ENCODE data around the gene AXIN1.
"Not testable (repeated sequence)": the region's sequence is repeated elsewhere in the genome, so short reads cannot be mapped to it uniquely, and the experiment has no call there.

Gene AXIN1

GRCh38 chr16:275041-275641 is 77.4 kb downstream of the AXIN1 start:
- Histone ChIP-seq H3K4me1 (ENCODE audit: control insufficient read depth, insufficient read depth, low read length) (peaks cover 13% of the 10 kb centered on the region), H3K4me3 (ENCODE audit: low read length) (no peak overlapping the region), H3K9ac (ENCODE audit: low read length) (no peak overlapping the region), H3K36me3 (ENCODE audit: control insufficient read depth, insufficient read depth, low read length) (no peaks in the 10 kb centered on the region), H3K27me3 (ENCODE audit: control insufficient read depth, insufficient read depth, low read length) (peaks cover 29% of the 10 kb centered on the region), H3K9me3 (ENCODE audit: control insufficient read depth, low read length) (no peaks in the 10 kb centered on the region)

GRCh38 chr16:273547-274421 is 78.7 kb downstream of the AXIN1 start:
- peaks cover 13% of the 10 kb centered on the region for H3K4me1 ChIP-seq (ENCODE audit: control insufficient read depth, insufficient read depth, low read length)
- H3K27me3 ChIP-seq (ENCODE audit: control insufficient read depth, insufficient read depth, low read length), result peaks cover 26% of the 10 kb centered on the region
- no peak overlapping the region for H3K9ac ChIP-seq (ENCODE audit: low read length)
- no peaks in the 10 kb centered on the region for H3K36me3 ChIP-seq (ENCODE audit: control insufficient read depth, insufficient read depth, low read length)
- H3K4me3 ChIP-seq (ENCODE audit: low read length), result no peak overlapping the region
- no peaks in the 10 kb centered on the region for H3K9me3 ChIP-seq (ENCODE audit: control insufficient read depth, low read length)

- no peak overlapping the region for H3K4me3 ChIP-seq (ENCODE audit: low read length)
- no peaks in the 10 kb centered on the region for H3K9me3 ChIP-seq (ENCODE audit: control insufficient read depth, low read length)
- no peak overlapping the region for H3K9ac ChIP-seq (ENCODE audit: low read length)
- H3K27me3 ChIP-seq (ENCODE audit: control insufficient read depth, insufficient read depth, low read length), result peaks cover 26% of the 10 kb centered on the region
- H3K36me3 ChIP-seq (ENCODE audit: control insufficient read depth, insufficient read depth, low read length), result no peaks in the 10 kb centered on the region
- peaks cover 13% of the 10 kb centered on the region for H3K4me1 ChIP-seq (ENCODE audit: control insufficient read depth, insufficient read depth, low read length)
Measured at GRCh38 chr16:272633-273546, 79.6 kb downstream of the AXIN1 start.

- H3K9ac ChIP-seq (ENCODE audit: low read length), result no peak overlapping the region
- H3K4me1 ChIP-seq (ENCODE audit: control insufficient read depth, insufficient read depth, low read length), result peaks cover 13% of the 10 kb centered on the region
- peaks cover 20% of the 10 kb centered on the region for H3K27me3 ChIP-seq (ENCODE audit: control insufficient read depth, insufficient read depth, low read length)
Measured at GRCh38 chr16:270381-271255, 81.9 kb downstream of the AXIN1 start.

GRCh38 chr16:269061-269796 is 83.3 kb downstream of the AXIN1 start:
- Histone ChIP-seq H3K9ac (ENCODE audit: low read length) (no peak overlapping the region), H3K4me3 (ENCODE audit: low read length) (no peak overlapping the region), H3K36me3 (ENCODE audit: control insufficient read depth, insufficient read depth, low read length) (no peaks in the 10 kb centered on the region), H3K9me3 (ENCODE audit: control insufficient read depth, low read length) (no peaks in the 10 kb centered on the region), H3K27me3 (ENCODE audit: control insufficient read depth, insufficient read depth, low read length) (peaks cover 8% of the 10 kb centered on the region), H3K4me1 (ENCODE audit: control insufficient read depth, insufficient read depth, low read length) (peaks cover 2% of the 10 kb centered on the region)

More at GRCh38 chr16:270381-271255, 81.9 kb downstream of the AXIN1 start:
- H3K4me3 ChIP-seq (ENCODE audit: low read length), result no peak overlapping the region
- no peaks in the 10 kb centered on the region for H3K36me3 ChIP-seq (ENCODE audit: control insufficient read depth, insufficient read depth, low read length)
- H3K9me3 ChIP-seq (ENCODE audit: control insufficient read depth, low read length), result no peaks in the 10 kb centered on the region

GRCh38 chr16:268141-269053 is 84.1 kb downstream of the AXIN1 start:
- Histone ChIP-seq H3K9me3 (ENCODE audit: control insufficient read depth, low read length) (no peaks in the 10 kb centered on the region), H3K27me3 (ENCODE audit: control insufficient read depth, insufficient read depth, low read length) (peaks cover 3% of the 10 kb centered on the region), H3K9ac (ENCODE audit: low read length) (no peak overlapping the region), H3K4me3 (ENCODE audit: low read length) (no peak overlapping the region), H3K36me3 (ENCODE audit: control insufficient read depth, insufficient read depth, low read length) (no peaks in the 10 kb centered on the region), H3K4me1 (ENCODE audit: control insufficient read depth, insufficient read depth, low read length) (no peaks in the 10 kb centered on the region)

GRCh38 chr16:267562-267961 is 85.0 kb downstream of the AXIN1 start:
- not testable (repeated sequence) for H3K4me1 ChIP-seq (ENCODE audit: control insufficient read depth, insufficient read depth, low read length); H3K27me3 ChIP-seq (ENCODE audit: control insufficient read depth, insufficient read depth, low read length); H3K36me3 ChIP-seq (ENCODE audit: control insufficient read depth, insufficient read depth, low read length); H3K9me3 ChIP-seq (ENCODE audit: control insufficient read depth, low read length); H3K9ac ChIP-seq (ENCODE audit: low read length); H3K4me3 ChIP-seq (ENCODE audit: low read length)

GRCh38 chr16:266258-267164 is 86.0 kb downstream of the AXIN1 start:
- H3K4me1 ChIP-seq (ENCODE audit: control insufficient read depth, insufficient read depth, low read length), result no peaks in the 10 kb centered on the region
- H3K9me3 ChIP-seq (ENCODE audit: control insufficient read depth, low read length), result no peaks in the 10 kb centered on the region
- peaks cover 3% of the 10 kb centered on the region for H3K27me3 ChIP-seq (ENCODE audit: control insufficient read depth, insufficient read depth, low read length)
- H3K4me3 ChIP-seq (ENCODE audit: low read length), result no peak overlapping the region
- H3K36me3 ChIP-seq (ENCODE audit: control insufficient read depth, insufficient read depth, low read length), result no peaks in the 10 kb centered on the region
- H3K9ac ChIP-seq (ENCODE audit: low read length), result no peak overlapping the region

GRCh38 chr16:265711-266110 is 86.8 kb downstream of the AXIN1 start:
- Histone ChIP-seq H3K9ac (ENCODE audit: low read length) (no peak overlapping the region), H3K36me3 (ENCODE audit: control insufficient read depth, insufficient read depth, low read length) (no peaks in the 10 kb centered on the region), H3K4me3 (ENCODE audit: low read length) (no peak overlapping the region), H3K27me3 (ENCODE audit: control insufficient read depth, insufficient read depth, low read length) (no peaks in the 10 kb centered on the region), H3K4me1 (ENCODE audit: control insufficient read depth, insufficient read depth, low read length) (no peaks in the 10 kb centered on the region), H3K9me3 (ENCODE audit: control insufficient read depth, low read length) (no peaks in the 10 kb centered on the region)

Data from mucosa of stomach (tissue), 1 donor.